Liver (tissue), 9 donors: Measurements from ENCODE around the gene ALX3. TPM values are rescaled to one million over a fixed set of nuclear protein-coding genes. Genes with fewer than 3 reads are reported as not detected.

Experiments
- DNase-seq: peaks from one replicate; pipeline ENCODE4 v3.0.0-alpha.2; 2017; ENCODE audit warnings: low spot score
- H3K27ac ChIP-seq, 2 donors: one replicate each; pipeline ENCODE4 v1.7.0; 2013; ENCODE audit warnings: inconsistent platforms in 2 of 2, low read length in 2 of 2, control low read depth in 1 of 2, low read depth in 1 of 2, mild to moderate bottlenecking in 1 of 2
- H3K27me3 ChIP-seq, 4 donors: one replicate each; pipeline versions ENCODE4 v1.6.1 to v1.7.0; 2013; ENCODE audit warnings: low read length in 3 of 4, inconsistent platforms in 1 of 4, mild to moderate bottlenecking in 1 of 4, moderate library complexity in 1 of 4; ENCODE audit not compliant: control insufficient read depth in 4 of 4, insufficient read depth in 4 of 4
- H3K36me3 ChIP-seq, 4 donors: one replicate each; pipeline versions ENCODE4 v1.6.1 to v1.7.0; 2013; ENCODE audit warnings: low read length in 3 of 4, mild to moderate bottlenecking in 3 of 4, low read depth in 1 of 4, moderate library complexity in 1 of 4; ENCODE audit not compliant: control insufficient read depth in 4 of 4, insufficient read depth in 3 of 4
- H3K4me1 ChIP-seq, 4 donors: one replicate each; pipeline versions ENCODE4 v1.6.1 to v1.7.0; 2013; ENCODE audit warnings: low read length in 3 of 4, mild to moderate bottlenecking in 3 of 4, moderate library complexity in 1 of 4; ENCODE audit not compliant: control insufficient read depth in 4 of 4, insufficient read depth in 4 of 4
- H3K4me3 ChIP-seq, 3 donors: one replicate each; pipeline versions ENCODE4 v1.6.1 to v1.7.0; 2013; ENCODE audit warnings: low read length in 3 of 3, control low read depth in 1 of 3, low read depth in 1 of 3, mild to moderate bottlenecking in 1 of 3
- H3K9ac ChIP-seq, 2 donors: one replicate each; pipeline ENCODE4 v1.7.0; 2013; ENCODE audit warnings: low read length in 2 of 2, mild to moderate bottlenecking in 2 of 2, moderate library complexity in 2 of 2, control low read depth in 1 of 2, low read depth in 1 of 2
- H3K9me3 ChIP-seq, 4 donors: one replicate each; pipeline versions ENCODE4 v1.6.1 to v1.7.0; 2013; ENCODE audit warnings: low read length in 3 of 4; ENCODE audit not compliant: control insufficient read depth in 4 of 4
- ATF3 ChIP-seq: IDR thresholded peaks from 2 replicates; pipeline ENCODE4 v1.6.1; 2016; ENCODE audit warnings: antibody characterized with exemption
- CTCF ChIP-seq: fragments of 150-350 bp; IDR thresholded peaks from 2 replicates; pipeline ENCODE4 v1.5.1; 2017; ENCODE audit warnings: improper control_type of control experiment, low read depth, low read length; ENCODE audit not compliant: missing input control
- EGR1 ChIP-seq, 2 donors: IDR thresholded peaks; 2 replicates each; pipeline ENCODE4 v1.6.1; 2016 to 2018; ENCODE audit warnings: antibody characterized with exemption in 2 of 2, low read depth in 2 of 2
- FOXA1 ChIP-seq: IDR thresholded peaks from 2 replicates; pipeline ENCODE4 v1.6.1; 2016; ENCODE audit warnings: antibody characterized with exemption
- FOXA2 ChIP-seq: IDR thresholded peaks from 2 replicates; pipeline ENCODE4 v1.6.1; 2016; ENCODE audit warnings: antibody characterized with exemption
- HNF4A ChIP-seq, 2 donors: conservative IDR thresholded peaks; 2 replicates each; pipeline ENCODE4 v1.6.1; 2016; ENCODE audit warnings: antibody characterized with exemption in 2 of 2, mild to moderate bottlenecking in 2 of 2
- NR2F2 ChIP-seq: IDR thresholded peaks from 2 replicates; pipeline ENCODE4 v1.6.1; 2016; ENCODE audit warnings: antibody characterized with exemption
- RAD21 ChIP-seq, 2 donors: IDR thresholded peaks; 2 replicates each; pipeline ENCODE4 v1.6.1; 2016; ENCODE audit warnings: antibody characterized with exemption in 2 of 2, mild to moderate bottlenecking in 2 of 2
- RXRA ChIP-seq, 2 donors: IDR thresholded peaks; 2 replicates each; pipeline ENCODE4 v1.6.1; 2017 to 2018; ENCODE audit warnings: antibody characterized with exemption in 2 of 2, mild to moderate bottlenecking in 1 of 2
- TAF1 ChIP-seq: conservative IDR thresholded peaks from 2 replicates; pipeline ENCODE4 v1.6.1; 2016; ENCODE audit warnings: antibody characterized with exemption, mild to moderate bottlenecking
- ZBTB33 ChIP-seq: IDR thresholded peaks from 2 replicates; pipeline ENCODE4 v1.6.1; 2016; ENCODE audit warnings: antibody characterized with exemption
- WGBS: extraction: QIAGEN DNeasy Blood & Tissue Kit; methylation state at CpG from one replicate; pipeline ENCODE4 v1.1.7; 2013; 5-methylcytosine and 5-hydroxymethylcytosine counted together
- polyA plus RNA-seq, 2 donors: library from polyadenylated mRNA; stranded (reverse) in 1 of 2; unstranded in 1 of 2; fragments of 200-250 nt in 1 of 2; fragments of >200 nt in 1 of 2; fragmentation: Nextera tagmentation in 1 of 2; extraction: Ambion mirVana in 1 of 2; gene quantifications; one replicate each; pipeline versions ENCODE4 v1.2.1 to v1.2.3, GENCODE V29; 2013 to 2015
- total RNA-seq, 2 donors: library from RNA; depleted of rRNA; stranded (reverse); fragments of >200 nt; gene quantifications; one replicate each; pipeline ENCODE4 v1.2.3, GENCODE V29; 2014
- TF ChIP-seq, protein P1 (sequence below): IDR thresholded peaks from 2 replicates; pipeline ENCODE4 v1.6.1; 2016; ENCODE audit warnings: antibody characterized with exemption
- donor health status: healthy.
- donor health status: healthy.
- donor health status: healthy.
- donor health status: healthy.
- donor health status: healthy.

Gene ALX3
- total and polyA plus RNA-seq, 4 donors = not detected

DNA sequence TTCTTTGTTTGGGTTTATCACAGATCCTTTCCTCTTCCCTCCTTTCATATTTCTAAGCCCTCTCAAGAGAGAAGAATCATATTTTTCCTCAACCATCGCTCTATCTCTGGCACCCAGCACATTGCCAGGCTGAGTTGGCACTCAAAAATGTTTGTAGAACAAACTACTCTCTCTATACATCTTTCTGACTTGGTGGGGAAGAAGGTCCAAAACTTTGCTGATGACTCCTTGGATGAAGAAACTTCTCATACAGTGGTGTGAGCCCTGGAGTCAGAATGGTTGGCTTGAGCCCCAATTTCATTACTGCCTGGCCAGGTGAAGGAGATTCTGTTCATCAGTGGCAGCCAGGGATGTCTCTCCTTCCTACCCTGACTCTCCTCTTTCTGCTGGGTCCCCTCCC, 11.9 kb downstream of the ALX3 start:
- Histone ChIP-seq H3K36me3 (peaks cover 8 to 38% (median 33%) of the 10 kb centered on the region in 4 donors), H3K4me3 (no peak overlapping the region), H3K4me1 (peaks cover 0 to 3% (median 0%) of the 10 kb centered on the region in 4 donors), H3K9ac (no peak overlapping the region), H3K27me3 (no peaks in the 10 kb centered on the region), H3K27ac (no peak overlapping the region), H3K9me3 (no peaks in the 10 kb centered on the region)
- TF ChIP-seq NR2F2 = no peak
- no peak for TF ChIP-seq EGR1 (IDR thresholded peaks at IDR 0.05; ENCODE audit: low read depth in 2 of 2)
- TF ChIP-seq RAD21 (IDR thresholded peaks at IDR 0.05) = no peak
- no peak for TF ChIP-seq ZBTB33
- TF ChIP-seq CTCF = no peak
- no peak for TF ChIP-seq ATF3
- TF ChIP-seq, protein P1, sequence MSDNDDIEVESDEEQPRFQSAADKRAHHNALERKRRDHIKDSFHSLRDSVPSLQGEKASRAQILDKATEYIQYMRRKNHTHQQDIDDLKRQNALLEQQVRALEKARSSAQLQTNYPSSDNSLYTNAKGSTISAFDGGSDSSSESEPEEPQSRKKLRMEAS = no peak
- no peak for DNase-seq
- 81% methylated on average over 1 of the region's 1 CpG for WGBS

DNA sequence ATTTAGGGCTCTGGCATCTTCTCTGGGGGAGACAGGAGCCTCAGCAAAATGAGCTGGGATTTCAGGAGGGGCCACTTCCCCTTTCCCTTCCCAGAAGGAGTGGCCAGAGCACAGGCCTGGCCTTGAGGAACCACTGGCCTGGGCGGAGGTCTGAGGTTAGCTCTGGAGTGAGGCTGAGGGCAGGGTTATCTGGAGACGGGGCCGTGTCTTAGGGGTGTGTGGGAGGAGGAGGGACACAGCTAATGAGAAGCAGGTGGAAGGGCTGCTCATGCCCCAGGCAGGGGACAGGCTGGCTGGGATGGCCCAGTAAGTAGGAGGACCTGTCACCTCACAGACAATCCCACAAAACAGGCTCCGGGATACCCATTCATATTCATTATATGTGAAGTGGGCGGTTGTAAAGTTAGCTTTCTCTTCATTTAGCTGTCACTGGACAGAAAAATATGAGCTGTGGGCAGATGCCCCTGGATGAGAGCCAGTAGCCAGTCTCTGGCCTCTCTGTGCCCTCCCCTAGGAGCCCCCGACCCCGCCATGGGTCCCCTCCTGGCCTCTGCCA, 12.4 kb downstream of the ALX3 start:
- TF ChIP-seq FOXA1 (no peak), ZBTB33 (no peak), RXRA (IDR thresholded peaks at IDR 0.05) (no peak), FOXA2 (no peak)
- Histone ChIP-seq H3K4me3 (no peak overlapping the region), H3K27ac (no peak overlapping the region), H3K36me3 (peaks cover 8 to 42% (median 35%) of the 10 kb centered on the region in 4 donors), H3K4me1 (peaks cover 0 to 3% (median 0%) of the 10 kb centered on the region in 4 donors), H3K9me3 (no peaks in the 10 kb centered on the region), H3K27me3 (no peaks in the 10 kb centered on the region), H3K9ac (no peak overlapping the region)
- no peak for DNase-seq
- 85% methylated on average over 7 of the region's 7 CpGs for WGBS

DNA sequence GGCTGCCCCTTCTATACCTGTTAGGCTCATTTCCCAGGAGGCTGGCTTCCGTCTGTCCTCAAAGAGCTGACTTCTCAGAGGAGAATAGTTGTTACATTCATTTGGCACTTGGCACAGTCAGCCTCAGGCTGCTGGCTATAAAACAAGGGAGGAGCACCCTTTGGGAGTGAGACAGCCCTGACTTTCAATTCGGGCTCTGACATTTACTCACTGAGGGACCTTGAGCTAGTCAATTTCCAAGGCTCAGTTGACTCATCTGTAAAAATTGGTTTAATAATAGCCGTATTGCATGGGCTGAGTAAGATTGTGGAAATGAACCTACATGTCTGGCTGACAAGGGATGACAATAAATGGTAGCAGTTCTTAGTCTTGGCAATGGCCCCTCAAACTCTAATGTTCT, 13.7 kb downstream of the ALX3 start:
- Histone ChIP-seq H3K27me3 (no peaks in the 10 kb centered on the region), H3K36me3 (peaks cover 10 to 53% (median 42%) of the 10 kb centered on the region in 4 donors), H3K4me3 (no peak overlapping the region), H3K27ac (no peak overlapping the region), H3K9ac (no peak overlapping the region), H3K9me3 (no peaks in the 10 kb centered on the region), H3K4me1 (peaks cover 0 to 3% (median 0%) of the 10 kb centered on the region in 4 donors)
- no peak for TF ChIP-seq TAF1
- no peak for TF ChIP-seq HNF4A (conservative IDR thresholded peaks at IDR 0.05)
- TF ChIP-seq, protein P1 = no peak
- TF ChIP-seq RAD21 (IDR thresholded peaks at IDR 0.05) = no peak
- no peak for TF ChIP-seq EGR1 (IDR thresholded peaks at IDR 0.05; ENCODE audit: low read depth in 2 of 2)
- DNase-seq = no peak
- WGBS = 81% methylated on average over 3 of the region's 3 CpGs
